ENCODE data around the gene FCHSD1.

- TF ChIP-seq, protein P1, sequence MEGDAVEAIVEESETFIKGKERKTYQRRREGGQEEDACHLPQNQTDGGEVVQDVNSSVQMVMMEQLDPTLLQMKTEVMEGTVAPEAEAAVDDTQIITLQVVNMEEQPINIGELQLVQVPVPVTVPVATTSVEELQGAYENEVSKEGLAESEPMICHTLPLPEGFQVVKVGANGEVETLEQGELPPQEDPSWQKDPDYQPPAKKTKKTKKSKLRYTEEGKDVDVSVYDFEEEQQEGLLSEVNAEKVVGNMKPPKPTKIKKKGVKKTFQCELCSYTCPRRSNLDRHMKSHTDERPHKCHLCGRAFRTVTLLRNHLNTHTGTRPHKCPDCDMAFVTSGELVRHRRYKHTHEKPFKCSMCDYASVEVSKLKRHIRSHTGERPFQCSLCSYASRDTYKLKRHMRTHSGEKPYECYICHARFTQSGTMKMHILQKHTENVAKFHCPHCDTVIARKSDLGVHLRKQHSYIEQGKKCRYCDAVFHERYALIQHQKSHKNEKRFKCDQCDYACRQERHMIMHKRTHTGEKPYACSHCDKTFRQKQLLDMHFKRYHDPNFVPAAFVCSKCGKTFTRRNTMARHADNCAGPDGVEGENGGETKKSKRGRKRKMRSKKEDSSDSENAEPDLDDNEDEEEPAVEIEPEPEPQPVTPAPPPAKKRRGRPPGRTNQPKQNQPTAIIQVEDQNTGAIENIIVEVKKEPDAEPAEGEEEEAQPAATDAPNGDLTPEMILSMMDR (IDR thresholded peaks at IDR 0.05), result no peak
- no peak for TF ChIP-seq POLR2A (IDR thresholded peaks at IDR 0.05)
Measured at GRCh38 chr5:141590127-141590526, 61.1 kb downstream of the FCHSD1 start.
